GM20000 (cell line): ENCODE measurements around the gene RNU7-1.
"Not testable (repeated sequence)": the region's sequence is repeated elsewhere in the genome, so short reads cannot be mapped to it uniquely, and the experiment has no call there.

ENCODE experiments used
- DNase-seq: peaks from one replicate; pipeline ENCODE4 v3.0.0; 2012; ENCODE audit warnings: low spot score
- CTCF ChIP-seq: IDR thresholded peaks from 2 replicates; pipeline ENCODE4 v1.5.1; 2012; ENCODE audit warnings: mild to moderate bottlenecking, control low read depth; ENCODE audit errors: extremely low read depth, missing control alignments

Gene RNU7-1

GRCh38 chr12:6904280-6905276 lies 39.0 kb upstream of the RNU7-1 start, which contains the start of gene LRRC23:
Gene LRRC23, plus strand, starts transcription at chr12:6904822. Its CDS starts 812 bp downstream, at chr12:6905634.
- DNase-seq: peak; percentile 93
- no peak for TF ChIP-seq CTCF

GRCh38 chr12:6905414-6906040 lies 38.1 kb upstream of the RNU7-1 start:
- TF ChIP-seq CTCF: no peak
- no peak for DNase-seq

GRCh38 chr12:6908141-6908540 lies 35.5 kb upstream of the RNU7-1 start:
- not testable (repeated sequence) for DNase-seq

- DNase-seq: no peak
These were observed 34.0 kb upstream of the RNU7-1 start for GRCh38 chr12:6909421-6910145.

GRCh38 chr12:6912164-6912935 lies 31.3 kb upstream of the RNU7-1 start:
- DNase-seq: no peak
- no peak for TF ChIP-seq CTCF

More at GRCh38 chr12:6909421-6910145, 34.0 kb upstream of the RNU7-1 start:
- TF ChIP-seq CTCF: no peak

- DNase-seq: peak; percentile 92
- no peak for TF ChIP-seq CTCF
These were observed 29.2 kb upstream of the RNU7-1 start, which contains the start of gene ENO2 for GRCh38 chr12:6914246-6914946. Gene ENO2, plus strand, starts transcription at chr12:6914580. Its CDS starts 1,253 bp downstream, at chr12:6915833.
